Activated CD4-positive, CD25-positive, alpha-beta regulatory T cell treated with anti-CD3 and anti-CD28 coated beads, Interleukin-2, amount 50 U/mL, for 16 hours (primary cell): ENCODE data around the gene DAPK1.

Experiments used
- DNase-seq: peaks from one replicate; pipeline ENCODE4 v3.0.0-alpha.2; 2020; ENCODE audit warnings: low read depth, low spot score

The DAPK1 gene

DNA sequence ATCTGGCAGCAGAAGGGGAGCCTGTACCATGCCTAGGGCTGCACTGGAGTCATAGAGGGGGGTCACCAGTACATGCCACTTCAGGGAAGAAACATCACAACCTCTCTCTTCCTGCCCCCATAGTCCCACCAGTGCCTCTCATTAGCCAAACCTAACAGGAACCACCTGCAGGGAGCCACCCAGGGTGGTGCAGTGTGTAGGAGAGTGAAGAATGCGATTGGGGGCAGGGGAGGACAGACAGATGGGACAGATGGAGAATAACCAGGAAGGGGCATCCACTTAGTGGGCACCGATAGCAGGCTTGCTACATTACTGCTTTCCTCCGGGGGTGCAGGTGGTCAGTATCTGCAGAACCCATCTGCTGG is 19.2 kb downstream of the DAPK1 start:
- DNase-seq = no peak

DNA sequence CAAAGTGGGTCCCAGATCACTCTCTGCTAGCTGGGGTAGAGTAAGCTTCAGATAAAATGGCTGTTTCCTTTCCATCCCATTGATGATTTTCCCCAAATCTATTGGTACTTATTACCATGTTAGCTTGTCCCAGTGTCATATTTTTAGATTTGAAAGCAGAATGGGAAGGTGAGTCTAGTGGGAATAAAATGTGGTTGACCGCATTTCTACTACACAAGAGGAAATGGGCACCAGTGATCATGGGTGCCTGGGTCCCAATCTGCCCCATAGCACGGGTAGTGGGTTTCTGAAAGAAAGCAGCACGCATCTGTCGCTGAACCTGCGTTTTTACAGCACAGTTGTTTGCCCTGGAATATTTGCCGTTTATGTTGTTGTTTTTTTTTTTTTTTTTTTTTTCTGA is 20.1 kb downstream of the DAPK1 start:
- DNase-seq = no peak

DNA sequence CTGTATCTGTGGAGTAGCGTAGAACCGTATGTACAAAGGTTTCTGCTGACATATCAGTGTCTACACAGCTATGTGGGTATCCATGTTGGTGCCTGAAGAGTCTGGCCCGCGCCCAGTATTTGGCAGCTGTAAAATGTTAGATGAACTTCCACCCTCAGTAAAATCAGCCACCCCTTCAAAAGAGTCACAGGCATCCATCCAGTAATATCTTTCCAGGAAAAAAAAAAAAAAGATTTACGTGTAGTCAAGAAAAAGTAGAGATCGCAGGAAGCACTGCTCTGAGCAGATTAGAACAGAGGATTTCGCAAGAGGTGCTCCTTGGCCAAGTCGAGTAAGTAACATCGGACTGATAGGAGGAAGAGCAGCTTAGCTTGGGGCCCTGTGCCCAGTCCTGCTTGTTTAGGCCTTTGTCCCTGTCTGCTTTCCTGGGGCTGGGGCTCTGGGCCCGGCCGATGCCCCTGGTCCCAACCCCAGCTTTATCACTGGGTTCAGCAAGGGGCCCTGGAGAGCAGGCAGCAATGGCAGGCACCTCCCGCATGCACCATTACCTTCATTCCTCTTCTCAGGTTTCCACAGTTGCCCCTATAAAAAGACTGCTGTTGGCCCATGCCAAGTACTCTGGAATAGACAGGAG is 21.2 kb downstream of the DAPK1 start:
- no peak for DNase-seq

DNA sequence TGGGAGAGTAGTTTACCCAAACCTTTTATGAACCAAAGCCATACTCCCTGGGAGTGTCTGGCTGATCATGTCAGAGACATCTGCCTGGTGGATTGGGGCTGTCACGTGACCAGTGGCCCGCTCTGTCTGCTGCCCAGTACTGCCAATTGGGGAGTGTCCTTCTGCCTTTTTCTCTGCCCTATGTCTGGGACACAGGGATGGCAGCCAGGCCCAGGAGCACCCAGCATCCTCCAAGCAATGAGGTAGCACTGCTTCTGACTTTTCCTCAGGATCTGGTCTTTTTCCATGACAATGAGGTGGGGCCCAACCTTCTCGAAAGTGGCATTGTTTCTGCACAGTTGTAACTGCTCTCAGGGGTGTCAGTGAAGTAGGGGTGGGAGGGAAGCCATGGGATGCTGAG is 21.8 kb downstream of the DAPK1 start:
- DNase-seq = no peak

DNA sequence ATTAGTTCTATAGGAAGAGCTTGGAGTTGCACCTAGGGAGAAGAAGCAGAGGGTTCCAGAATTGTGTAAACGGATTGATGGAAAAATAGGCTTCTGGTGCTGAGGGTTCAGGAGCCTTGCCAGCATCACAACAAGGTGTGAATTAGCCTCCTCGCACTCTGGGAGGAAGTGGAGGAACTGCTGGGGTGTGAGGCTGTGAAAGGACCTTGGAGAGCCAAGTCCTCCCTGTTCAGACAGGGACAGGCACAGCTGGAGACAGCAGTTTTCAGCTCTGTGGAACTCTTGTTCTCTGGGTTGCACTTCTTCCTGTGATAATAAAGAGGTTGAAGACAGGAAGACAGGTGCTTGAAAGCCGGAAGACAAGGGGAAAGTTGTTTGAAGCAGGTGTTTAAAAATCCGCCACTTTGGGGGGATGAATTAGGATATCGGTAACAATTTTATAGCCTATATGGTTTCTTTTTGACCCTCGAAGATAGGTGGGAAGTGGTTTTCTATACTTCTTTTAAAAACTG is 22.6 kb downstream of the DAPK1 start:
- no peak for DNase-seq

DNA sequence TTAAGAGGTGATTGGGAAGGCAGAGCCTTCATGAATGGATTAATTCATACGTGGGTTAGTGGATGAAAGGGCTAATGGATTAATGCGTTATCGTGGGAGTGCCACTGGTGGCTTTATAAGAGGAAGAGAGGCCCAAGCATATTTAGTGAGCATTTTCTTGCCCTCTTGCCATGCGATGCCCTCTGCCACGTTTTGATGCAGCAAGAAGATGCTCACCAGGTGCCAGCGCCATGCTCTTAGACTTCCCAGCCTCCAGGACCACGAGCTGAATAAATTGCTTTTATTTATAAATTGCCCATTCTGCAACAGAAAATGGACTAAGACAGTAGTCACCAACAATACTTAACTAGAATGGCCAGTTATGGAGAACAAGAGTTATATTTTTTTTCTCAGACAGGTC is 24.2 kb downstream of the DAPK1 start:
- no peak for DNase-seq

DNA sequence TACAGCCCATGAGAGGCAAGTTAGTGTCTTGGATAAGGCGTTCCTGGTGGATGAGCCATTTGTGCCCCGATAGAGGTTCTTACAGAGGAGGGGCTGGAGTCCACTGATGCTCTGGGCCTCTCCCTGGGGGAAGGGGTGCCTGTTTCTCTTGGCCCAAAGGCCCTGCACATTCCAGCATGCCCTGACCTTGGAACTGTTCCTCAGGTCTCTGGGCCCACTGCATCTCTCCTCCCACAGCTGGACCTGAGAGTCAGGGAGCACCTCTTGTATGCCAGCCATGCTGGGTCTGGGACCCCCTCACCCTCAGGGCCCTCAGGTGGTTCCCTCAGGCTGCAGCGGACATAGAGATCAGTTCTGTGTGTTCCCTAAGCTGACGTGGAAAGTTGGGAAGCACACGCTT is 26.4 kb downstream of the DAPK1 start:
- no peak for DNase-seq

DNA sequence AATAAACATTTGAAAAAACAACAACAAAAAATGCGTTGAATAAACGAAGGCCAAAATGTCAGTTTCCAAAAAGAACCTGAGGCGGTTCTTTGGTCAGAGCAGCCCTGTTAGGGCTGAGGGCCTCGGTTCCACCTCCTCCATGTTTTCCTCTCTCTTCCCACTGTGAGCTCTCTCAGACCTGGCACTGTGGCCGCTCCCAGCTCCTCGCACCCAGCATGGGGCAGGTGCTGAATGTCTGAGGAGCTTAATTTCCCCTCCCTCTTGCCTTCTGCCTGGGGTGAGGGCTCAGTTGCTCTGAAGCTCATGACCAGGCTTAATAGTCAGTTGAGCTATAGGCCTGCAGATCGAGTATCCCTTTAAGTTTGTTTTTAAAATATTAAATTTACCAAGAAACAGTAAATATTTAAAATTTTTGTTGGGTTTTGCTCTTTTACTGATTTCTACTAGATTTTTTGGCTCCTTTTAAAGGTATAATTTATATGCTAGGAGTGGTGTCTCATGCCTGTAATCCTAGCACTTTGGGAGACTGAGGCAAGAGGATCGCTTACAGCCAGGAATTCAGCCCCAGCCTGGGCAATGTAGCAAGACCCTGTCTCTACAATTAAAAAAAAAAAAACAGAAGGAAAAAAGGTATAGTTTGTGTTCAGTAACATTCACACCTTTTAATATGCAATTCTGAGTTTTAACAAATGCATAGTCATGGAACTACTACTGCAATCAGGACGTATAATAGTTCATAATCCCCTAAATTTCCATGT is 28.1 kb downstream of the DAPK1 start:
- DNase-seq = no peak

DNA sequence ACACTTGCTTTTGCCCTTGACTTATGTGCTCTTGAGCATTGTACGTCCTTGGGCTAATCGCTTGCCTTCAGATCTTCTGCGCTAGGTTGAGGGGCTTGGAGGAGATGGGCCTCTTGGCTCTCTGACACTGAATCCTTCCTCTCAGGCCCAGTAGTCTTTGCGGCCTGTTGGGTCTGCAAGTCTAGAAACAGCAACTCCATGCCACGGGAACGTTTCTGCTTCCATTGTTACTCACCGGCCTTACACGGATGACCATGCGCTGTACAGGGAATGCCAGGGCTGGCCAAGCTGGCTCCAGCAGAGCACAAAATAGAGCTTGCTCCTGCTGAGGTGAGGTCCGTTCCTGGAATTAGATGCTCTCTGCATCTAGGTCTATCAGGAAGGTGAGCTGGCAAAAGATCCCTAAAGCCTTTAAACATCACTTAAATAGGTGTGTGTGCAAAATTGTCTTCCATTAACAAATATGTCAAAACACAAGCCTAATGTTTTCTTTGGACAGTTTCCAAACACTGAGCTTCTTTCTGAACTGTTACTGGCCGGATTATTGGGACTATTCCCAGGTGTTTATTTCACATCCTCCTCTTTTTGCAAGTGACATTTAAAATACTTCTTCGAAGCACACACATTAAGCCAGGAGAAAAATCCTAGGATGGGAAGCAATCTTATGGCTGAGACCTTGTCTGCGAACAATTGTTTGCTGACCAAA is 29.7 kb downstream of the DAPK1 start:
- DNase-seq = no peak

DNA sequence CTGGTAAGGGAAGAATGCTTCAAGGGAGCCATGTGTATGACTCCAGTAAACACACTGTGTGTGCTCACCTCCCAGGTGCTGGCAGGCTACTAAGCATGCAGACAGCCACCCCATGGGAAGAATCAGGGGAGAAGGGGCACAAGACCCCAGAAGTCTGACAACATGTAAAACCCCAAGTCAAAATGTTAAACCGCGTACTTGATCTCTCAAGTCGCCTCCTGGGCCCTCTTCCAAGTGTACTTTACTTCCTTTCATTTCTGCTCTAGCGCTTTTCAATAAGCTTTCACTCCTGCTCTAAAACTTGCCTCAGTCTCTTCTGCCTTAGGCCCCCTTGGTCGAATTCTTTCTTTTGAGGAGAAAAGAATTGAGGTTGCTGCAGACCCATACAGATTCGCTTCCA is 31.3 kb downstream of the DAPK1 start:
- no peak for DNase-seq

DNA sequence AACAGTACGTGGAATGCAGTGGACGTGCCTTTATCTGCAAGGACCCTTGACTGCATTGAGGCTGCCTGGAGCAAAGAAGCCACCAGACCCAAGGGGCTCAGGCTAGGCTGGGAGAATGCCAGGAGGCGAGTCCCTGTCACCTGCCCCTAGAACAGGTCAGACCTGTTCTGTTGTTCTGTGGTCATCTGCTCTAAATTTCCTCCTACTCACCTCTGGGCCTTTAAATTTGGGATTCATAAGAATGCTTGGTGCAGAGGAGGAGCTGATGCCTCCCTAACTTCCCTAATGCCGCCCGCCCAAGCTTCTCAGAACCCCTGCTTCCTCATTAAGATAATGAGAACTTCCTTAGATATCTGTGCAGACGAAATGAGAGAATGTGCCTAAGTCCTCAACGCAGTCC is 32.0 kb downstream of the DAPK1 start:
- no peak for DNase-seq

DNA sequence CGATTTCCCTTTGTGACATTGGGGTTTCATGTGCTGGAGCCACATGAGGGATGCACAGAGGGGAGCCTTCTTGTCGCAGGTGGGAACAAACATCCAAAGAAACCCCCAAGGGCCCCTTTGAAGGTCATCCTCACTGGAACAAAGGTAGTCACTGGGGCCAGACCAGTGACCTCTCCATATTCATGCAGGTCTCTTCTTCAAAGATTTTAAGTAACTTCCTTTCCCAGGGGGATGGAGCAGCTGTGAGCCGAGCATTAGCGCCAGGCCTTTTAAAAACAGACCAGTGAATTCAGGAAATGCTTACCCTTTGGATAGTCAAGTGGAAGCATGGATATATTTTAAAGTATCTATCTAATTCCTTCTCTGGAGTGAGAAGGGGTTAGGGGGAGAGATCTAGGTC is 33.0 kb downstream of the DAPK1 start:
- DNase-seq = no peak

DNA sequence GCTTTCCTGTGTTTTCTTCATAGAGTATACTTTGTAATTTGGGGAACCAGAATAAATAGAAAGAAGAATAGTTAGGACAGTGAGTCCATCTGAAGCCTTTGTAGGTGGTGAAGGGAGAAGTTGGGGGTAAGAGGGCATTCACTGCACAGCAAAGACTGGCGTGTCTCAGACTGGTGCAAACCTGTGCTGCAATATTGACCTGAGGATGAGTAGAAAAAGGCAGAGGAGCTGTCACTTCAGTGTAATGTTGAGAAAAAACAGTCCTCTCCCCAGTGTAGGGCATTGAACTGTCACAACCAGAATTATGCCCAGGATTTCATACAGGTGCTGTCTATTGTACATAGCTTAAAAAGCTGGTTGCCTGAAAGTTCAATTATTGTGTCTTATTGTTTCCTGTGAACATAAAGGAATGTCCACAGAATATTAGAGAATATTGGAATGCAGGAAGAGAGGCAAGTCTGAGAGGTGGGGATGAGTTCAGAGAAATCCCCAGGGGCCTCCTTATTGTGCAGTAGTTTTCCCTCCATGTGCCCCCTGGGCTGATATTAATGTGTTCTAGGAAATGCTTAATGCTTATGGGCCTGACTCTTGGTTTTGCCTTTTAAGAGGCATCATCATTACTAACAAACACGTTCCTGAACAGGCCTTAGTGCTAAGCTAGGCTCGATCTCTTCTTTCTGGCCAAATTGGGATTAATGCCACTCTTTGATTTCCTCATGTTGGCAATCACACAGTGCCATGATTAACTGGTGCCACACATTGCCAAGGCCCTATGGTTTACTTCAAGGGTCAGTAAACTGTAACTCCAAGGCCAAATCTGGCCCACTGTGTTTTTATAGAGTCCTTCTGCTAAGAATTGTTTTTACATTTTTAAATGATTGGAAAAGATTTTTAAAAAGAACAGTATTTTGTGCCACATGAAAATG is 34.0 kb downstream of the DAPK1 start:
- DNase-seq = no peak

DNA sequence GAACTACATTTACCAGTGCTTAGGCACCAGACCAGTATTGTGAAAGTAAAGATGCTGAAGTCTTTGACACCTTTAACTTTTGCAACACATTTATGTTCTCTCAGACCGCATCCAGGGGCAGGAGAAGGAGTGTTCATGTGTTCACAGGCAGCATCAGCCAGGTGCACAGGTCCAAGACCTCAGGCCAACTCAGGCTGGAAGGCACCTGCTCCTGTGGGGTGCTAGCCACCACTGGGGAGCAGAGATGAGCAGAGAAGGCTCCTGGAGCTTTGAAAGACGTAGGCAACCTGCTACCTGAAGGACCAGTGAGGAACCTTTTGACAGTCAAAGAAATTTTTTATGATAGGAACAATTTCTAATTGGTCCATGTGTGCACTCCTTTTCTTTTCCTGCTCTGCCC is 35.6 kb downstream of the DAPK1 start:
- DNase-seq = no peak

DNA sequence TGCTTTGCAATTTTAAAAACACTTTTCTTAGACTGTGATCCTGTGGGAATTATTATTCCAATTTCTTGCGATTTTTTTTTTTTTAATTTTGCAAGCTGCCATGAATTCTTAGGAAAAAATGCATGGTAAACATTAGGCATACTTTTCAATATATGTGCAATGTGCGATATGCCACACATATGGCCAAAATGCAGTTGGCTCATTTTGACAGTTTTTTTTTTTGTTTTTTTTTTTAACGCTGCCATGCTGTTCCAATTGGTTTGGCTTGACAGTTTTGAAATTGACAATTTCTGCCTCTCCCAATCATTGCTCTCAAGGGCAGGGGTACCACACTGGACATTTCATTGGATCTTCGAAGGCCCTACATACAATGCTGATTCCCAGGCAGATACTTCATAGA is 36.4 kb downstream of the DAPK1 start:
- no peak for DNase-seq

DNA sequence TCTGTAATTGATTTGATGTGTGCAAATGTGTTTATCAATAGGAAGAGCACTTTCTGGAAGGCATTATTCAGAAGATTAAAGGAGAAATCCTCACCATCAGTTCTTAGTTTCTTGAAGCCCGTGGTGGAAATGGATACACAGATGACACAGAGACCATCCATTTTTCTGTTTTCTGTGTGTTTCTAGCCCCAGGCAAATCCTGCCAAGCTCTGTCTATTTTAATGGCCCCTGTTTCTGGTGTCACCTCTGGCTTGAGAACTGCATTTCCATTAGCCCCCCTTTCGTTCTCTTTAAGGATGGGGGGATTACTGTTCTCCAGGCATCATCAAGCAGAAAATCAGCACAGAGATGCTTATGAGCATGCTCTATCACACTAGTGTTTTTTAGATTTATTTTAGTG is 37.3 kb downstream of the DAPK1 start:
- no peak for DNase-seq

DNA sequence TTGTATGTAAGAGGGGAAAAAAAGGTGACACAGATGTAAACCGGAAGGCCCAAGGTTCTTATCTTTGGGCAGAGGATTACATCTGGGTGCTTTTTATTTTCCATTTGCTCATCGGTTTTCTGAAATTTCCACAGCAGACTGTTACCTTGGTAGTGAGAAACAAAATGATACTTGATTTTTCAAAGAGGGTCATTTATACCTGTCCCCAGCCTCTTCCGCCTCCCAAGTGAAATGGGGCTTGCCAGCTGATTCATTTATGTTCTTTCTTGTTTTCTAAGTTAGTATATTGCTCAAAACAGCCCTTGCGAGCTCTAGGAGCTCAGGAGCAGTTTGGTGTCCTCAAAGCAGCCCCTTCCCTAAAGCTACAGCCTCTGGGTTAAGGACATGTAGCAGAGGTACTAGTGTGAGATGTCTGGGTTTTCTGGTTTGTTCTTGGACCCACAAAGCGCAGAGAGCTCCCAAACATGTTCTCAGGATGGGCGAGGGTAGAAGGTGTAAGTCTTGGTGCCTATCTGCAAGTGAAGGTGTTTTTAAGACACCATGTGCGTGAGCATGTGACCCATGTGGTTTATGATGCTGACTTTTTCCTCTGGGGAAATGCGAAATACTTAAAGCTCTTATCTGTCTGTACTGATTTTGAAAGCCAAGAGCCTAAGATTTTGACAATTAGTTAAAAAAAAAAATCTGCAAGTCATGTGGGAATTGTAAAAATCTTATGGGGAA is 38.3 kb downstream of the DAPK1 start:
- no peak for DNase-seq

DNA sequence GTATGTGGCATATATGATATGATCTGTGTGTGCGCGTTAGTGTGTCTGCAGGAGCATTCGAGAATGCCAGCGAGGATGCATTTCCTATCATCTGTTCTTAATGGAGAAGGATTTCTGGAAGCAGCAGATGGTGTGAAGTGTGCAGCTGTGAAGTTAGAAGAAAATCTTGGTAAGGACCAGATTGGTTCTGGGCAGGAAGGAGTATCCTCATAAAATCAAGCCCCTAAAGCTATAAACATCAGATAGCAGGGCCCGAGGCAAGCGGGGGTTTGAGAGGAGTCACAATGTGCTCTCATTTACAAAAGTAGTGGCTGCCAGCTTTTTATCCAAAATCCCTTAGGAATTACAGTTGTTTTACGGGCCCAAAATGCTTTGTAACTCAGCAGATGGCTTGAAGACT is 40.0 kb downstream of the DAPK1 start:
- DNase-seq = no peak

DNA sequence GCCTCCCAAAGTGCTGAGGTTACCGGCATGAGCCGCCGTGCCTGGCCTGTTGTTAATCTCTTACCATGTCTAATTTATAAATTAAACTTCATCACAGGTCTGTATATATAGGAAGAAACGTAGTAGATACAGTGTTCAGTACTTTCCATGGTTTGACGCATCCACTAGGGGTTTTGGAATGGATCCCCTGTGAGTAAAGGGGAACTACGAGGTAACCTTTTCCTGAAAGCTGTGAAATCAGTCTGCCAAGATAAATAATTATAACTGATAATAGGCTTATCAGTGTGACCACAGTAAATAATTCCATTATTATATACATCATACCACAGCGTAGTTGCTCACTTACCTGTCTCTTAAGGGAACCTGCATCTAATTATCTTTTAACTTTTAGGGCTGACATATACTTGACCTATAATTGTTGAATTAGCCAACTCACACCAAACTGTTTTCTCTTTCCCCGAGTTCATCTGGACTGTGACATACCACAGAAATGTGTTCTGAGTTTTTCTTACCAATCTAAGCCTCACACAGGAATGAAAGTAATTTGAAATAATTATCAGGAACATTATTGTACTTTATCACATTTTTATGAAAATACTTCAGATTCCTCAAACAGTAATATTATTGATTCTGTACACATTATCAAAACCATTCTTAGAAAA is 42.9 kb downstream of the DAPK1 start:
- no peak for DNase-seq

DNA sequence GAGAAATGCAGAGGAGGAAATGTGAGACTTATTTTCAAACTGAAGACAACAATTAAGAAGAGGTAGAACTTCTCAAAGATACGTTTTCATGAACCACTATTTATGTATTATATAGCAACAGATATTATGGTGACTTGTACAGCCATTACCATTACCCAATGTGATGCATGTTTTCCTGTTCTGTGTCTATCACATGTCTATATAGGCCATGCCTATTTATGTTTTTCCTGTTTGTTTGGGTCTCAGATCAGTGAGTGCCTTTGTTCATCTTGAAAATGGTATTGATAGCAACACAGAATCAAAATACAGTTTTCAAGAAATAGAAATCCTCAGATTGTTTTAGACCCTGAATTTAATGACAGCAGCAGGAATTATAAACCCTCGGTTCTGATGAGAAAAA is 44.0 kb downstream of the DAPK1 start:
- no peak for DNase-seq

DNA sequence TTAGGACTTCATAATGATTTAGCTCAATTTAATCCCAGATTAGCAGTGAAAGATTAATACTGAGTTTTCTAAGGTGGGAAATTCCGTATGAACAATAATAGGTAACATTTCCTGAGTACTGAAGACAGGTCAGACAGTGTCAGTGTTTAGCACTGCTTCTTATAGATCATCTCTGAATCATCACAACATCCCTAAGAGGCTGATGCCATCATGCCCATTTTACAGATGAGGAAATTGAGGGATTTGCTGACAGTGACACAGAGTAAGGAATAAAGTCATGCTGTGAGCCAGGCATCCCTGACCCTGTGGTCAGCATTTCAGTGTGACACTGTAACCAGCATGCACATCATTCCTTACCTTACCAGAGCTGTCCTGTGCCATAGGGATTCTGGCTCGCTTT is 44.5 kb downstream of the DAPK1 start:
- no peak for DNase-seq
